Measurements from ENCODE around the gene SNRNP48. TPM values are rescaled to one million over a fixed set of nuclear protein-coding genes. Genes with fewer than 3 reads are reported as not detected.

SNRNP48 gene
- total RNA-seq, 2 experiments from 2014 or later: 16.5 to 19.7 TPM

DNA sequence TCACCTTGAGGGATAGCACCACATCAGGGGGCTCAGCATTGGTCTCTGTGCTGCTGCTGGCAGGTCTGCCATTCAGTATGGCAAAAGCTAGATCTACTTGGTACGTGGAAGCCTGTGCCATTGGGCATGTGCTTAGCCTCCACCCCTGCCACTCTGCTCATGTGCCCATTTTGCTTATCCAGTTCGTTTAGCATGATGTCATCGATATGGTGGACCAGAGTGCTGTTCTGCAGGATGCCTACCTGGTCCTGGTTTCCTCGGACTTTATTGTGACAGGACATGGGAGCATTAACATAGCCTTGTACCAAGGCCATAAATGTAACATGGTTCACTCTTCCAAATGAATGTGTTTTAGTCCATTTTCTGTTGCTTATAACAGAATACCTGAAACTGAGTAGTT is 68.5 kb downstream of the SNRNP48 start:
- ATAC-seq: no peak
- Mint-ChIP-seq H3K9me3 (ENCODE audit: insufficient read depth) (peaks cover 4% of the 10 kb centered on the region), H3K4me3 (no peak overlapping the region), H3K27me3 (ENCODE audit: low read depth) (peaks cover 14% of the 10 kb centered on the region), H3K36me3 (ENCODE audit: low read depth) (no peaks in the 10 kb centered on the region), H3K27ac (no peak overlapping the region), H3K4me1 (ENCODE audit: low read depth) (no peaks in the 10 kb centered on the region)
- POLR2A ChIA-PET: no interaction called here
- CTCF ChIA-PET: no interaction called here
- DNase-seq: no peak

DNA sequence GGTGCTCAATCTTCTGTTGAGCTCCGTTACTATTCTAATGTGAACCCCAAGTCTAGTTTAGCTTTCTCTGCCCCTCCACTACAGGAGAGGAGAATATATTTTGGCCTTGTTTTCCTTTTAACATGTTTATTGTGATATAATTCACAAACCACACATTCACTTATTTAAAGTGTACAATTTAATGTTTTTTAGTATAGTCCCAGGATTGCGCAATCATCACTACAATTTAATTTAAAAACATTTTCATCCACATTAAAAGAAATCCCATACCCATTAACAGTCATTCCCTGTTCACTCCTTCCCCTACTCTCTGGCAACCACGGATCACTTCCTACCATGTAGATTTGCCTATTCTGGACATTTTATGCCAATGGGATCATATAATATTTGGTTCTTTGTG is 71.4 kb downstream of the SNRNP48 start:
- POLR2A ChIA-PET: no interaction called here
- Mint-ChIP-seq H3K36me3 (ENCODE audit: low read depth) (no peaks in the 10 kb centered on the region), H3K9me3 (ENCODE audit: insufficient read depth) (peaks cover 4% of the 10 kb centered on the region), H3K27ac (no peak overlapping the region), H3K4me1 (ENCODE audit: low read depth) (no peaks in the 10 kb centered on the region), H3K4me3 (no peak overlapping the region), H3K27me3 (ENCODE audit: low read depth) (peaks cover 17% of the 10 kb centered on the region)
- CTCF ChIA-PET: no interaction called here
- no peak for ATAC-seq
- DNase-seq: no peak

Other genes with a start within 250 kb of the SNRNP48 start
- gene CAGE1, start 200.5 kb upstream of the SNRNP48 start, total RNA-seq: under 1 TPM; 0.16 to 0.18 TPM
- 10 to 100 TPM; 35.8 to 37.0 TPM for gene RIOK1, start 200.4 kb upstream of the SNRNP48 start, total RNA-seq
- under 1 TPM; 0.08 to 0.13 TPM for gene DSP, start 48.5 kb upstream of the SNRNP48 start, total RNA-seq
- gene BMP6, start 135.9 kb downstream of the SNRNP48 start, total RNA-seq: not detected

Measured in activated CD8-positive, alpha-beta T cell treated with anti-CD3 and anti-CD28 coated beads, Interleukin-2, amount 10 ng/mL, durations not matched to agents 7 days and 5 days (primary cell).